ENCODE data around the gene CDK6. TPM values are rescaled to one million over a fixed set of nuclear protein-coding genes. Genes with fewer than 3 reads are reported as not detected.
A peak's percentile ranks its signal among the peaks of the same experiment; 100 is the strongest.

CDK6 gene
- total and polyA plus RNA-seq, 10 of the 15 experiments (the other 5 are each of a cell fraction or from before 2014, with no cell fraction given), result 8.0 to 118 (median 45.8) TPM

DNA sequence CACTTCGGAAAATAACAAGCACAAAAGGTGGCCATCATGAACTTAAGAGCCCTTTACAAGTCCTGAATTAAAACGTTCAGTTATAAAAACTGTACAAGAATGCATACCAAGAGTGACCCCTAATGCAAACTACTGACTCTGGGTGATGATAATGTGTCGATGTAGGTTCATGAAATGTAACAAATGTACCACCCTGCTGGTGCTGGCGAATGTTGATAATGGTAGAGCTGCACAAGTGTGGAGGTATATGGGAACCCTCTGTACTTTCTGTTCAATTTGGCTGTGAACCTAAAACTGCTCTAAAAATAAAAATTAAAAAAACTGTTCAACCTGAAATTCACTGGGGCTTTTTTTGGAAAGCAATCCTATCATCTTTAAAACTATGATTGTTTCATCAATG lies 249.5 kb downstream of the CDK6 start:
- Histone ChIP-seq H3K27me3 (replicated peaks in 1 of 2; ENCODE audit: control insufficient read depth in 2 of 2, insufficient read depth in 2 of 2, low read length in 1 of 2) (no peaks in the 10 kb centered on the region), H3K4me1 (ENCODE audit: control insufficient read depth, insufficient read depth, low read length) (peaks cover 10% of the 10 kb centered on the region; the same call in 1 of the 2 replicates), H3K36me3 (ENCODE audit: control insufficient read depth in 2 of 2, insufficient read depth in 2 of 2, low read length in 1 of 2) (peaks cover 0 to under 1% of the 10 kb centered on the region in 2 experiments; a peak in 1 of 4 replicates), H3K4me3 (peak overlapping the region; percentile 48; the same call in 1 of the 2 replicates), H3K9me3 (replicated peaks; ENCODE audit: control insufficient read depth, insufficient read depth, low read length) (peaks cover 6% of the 10 kb centered on the region), H3K79me2 (ENCODE audit: control insufficient read depth, insufficient read depth, low read length) (peaks cover 79% of the 10 kb centered on the region), H4K20me1 (ENCODE audit: control insufficient read depth, insufficient read depth) (no peaks in the 10 kb centered on the region), H2AFZ (ENCODE audit: control insufficient read depth, low read depth, low read length) (no peak overlapping the region), H3K9ac (ENCODE audit: control insufficient read depth, insufficient read depth, low read length) (no peak overlapping the region), H3K4me2 (ENCODE audit: control insufficient read depth, insufficient read depth) (peak overlapping the region; percentile 39), H3K27ac (ENCODE audit: control insufficient read depth, insufficient read depth) (no peak overlapping the region)
- TF ChIP-seq JUND (IDR thresholded peaks at IDR 0.05; ENCODE audit: low read depth, low read length) (no peak), JUNB (IDR thresholded peaks at IDR 0.05) (no peak), CHD4 (IDR thresholded peaks at IDR 0.05) (no peak), NRF1 (conservative IDR thresholded peaks at IDR 0.05; ENCODE audit: low read depth, low read length) (no peak), NFYB (IDR thresholded peaks at IDR 0.05; ENCODE audit: insufficient read depth, low read depth, low read length) (no peak), SMC3 (IDR thresholded peaks at IDR 0.05; ENCODE audit: borderline replicate concordance, low read length) (no peak), EED (IDR thresholded peaks at IDR 0.05; ENCODE audit: low read depth) (no peak), RCOR1 (conservative IDR thresholded peaks at IDR 0.05; ENCODE audit: low read depth, low read length) (no peak), ATF3 (IDR thresholded peaks at IDR 0.05; ENCODE audit: borderline replicate concordance, extremely low read depth, low read depth, low read length) (no peak)
- TF ChIP-seq, protein P1, sequence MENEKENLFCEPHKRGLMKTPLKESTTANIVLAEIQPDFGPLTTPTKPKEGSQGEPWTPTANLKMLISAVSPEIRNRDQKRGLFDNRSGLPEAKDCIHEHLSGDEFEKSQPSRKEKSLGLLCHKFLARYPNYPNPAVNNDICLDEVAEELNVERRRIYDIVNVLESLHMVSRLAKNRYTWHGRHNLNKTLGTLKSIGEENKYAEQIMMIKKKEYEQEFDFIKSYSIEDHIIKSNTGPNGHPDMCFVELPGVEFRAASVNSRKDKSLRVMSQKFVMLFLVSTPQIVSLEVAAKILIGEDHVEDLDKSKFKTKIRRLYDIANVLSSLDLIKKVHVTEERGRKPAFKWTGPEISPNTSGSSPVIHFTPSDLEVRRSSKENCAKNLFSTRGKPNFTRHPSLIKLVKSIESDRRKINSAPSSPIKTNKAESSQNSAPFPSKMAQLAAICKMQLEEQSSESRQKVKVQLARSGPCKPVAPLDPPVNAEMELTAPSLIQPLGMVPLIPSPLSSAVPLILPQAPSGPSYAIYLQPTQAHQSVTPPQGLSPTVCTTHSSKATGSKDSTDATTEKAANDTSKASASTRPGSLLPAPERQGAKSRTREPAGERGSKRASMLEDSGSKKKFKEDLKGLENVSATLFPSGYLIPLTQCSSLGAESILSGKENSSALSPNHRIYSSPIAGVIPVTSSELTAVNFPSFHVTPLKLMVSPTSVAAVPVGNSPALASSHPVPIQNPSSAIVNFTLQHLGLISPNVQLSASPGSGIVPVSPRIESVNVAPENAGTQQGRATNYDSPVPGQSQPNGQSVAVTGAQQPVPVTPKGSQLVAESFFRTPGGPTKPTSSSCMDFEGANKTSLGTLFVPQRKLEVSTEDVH (IDR thresholded peaks at IDR 0.05; ENCODE audit: low read depth, partially characterized antibody), result no peak
- in situ Hi-C loops (cut with MboI), result no loop called here
- intact Hi-C loops (cut with micrococcal nuclease; ENCODE audit: unreplicated experiment), result loop anchor here (5.0 kb wide), 1 partner anchor 645 kb away; the partner anchor contains the start of gene AKAP9
- no TSS peak for BruUV-seq (replicated peaks)
- ChIA-PET POLR2A (no interaction called here), SMC1A (ENCODE audit: uncharacterized antibody, unreplicated experiment) (no interaction called here), CTCF (no interaction called here), RAD21 (ENCODE audit: unreplicated experiment) (no interaction called here)
- FAIRE-seq (no peak), DNase-seq (ENCODE audit: low read depth, low spot score) (no peak), ATAC-seq (no peak)
- WGBS (ENCODE audit: insufficient coverage, insufficient replicate concordance, low lambda C conversion rate, missing lambda C conversion rate), result 59% methylated on average over 4 of the region's 4 CpGs

Data from GM12878 (cell line).